Spinal cord (tissue), 10 donors: Measurements from ENCODE around the gene NRG3. TPM values are rescaled to one million over a fixed set of nuclear protein-coding genes. Genes with fewer than 3 reads are reported as not detected.

Source experiments
- DNase-seq, 6 donors: peaks; one replicate each; pipeline versions ENCODE4 v3.0.0 to v3.0.0-alpha.2; 2013 to 2015; ENCODE audit warnings: low spot score in 6 of 6, low read depth in 4 of 6
- H3K27ac ChIP-seq: one replicate; pipeline ENCODE4 v1.5.1; 2013; ENCODE audit warnings: low read depth, low read length, control low read depth
- H3K27me3 ChIP-seq: one replicate; pipeline ENCODE4 v1.6.1; 2013; ENCODE audit warnings: low read length; ENCODE audit not compliant: control insufficient read depth, insufficient read depth
- H3K36me3 ChIP-seq: one replicate; pipeline ENCODE4 v1.6.1; 2013; ENCODE audit warnings: low read length; ENCODE audit not compliant: control insufficient read depth, insufficient read depth
- H3K4me1 ChIP-seq: one replicate; pipeline ENCODE4 v1.6.1; 2013; ENCODE audit warnings: low read length; ENCODE audit not compliant: control insufficient read depth, insufficient read depth
- H3K4me3 ChIP-seq: one replicate; pipeline ENCODE4 v1.5.1; 2013; ENCODE audit warnings: low read depth, low read length, control low read depth
- H3K9me3 ChIP-seq: one replicate; pipeline ENCODE4 v1.6.1; 2013; ENCODE audit warnings: low read length; ENCODE audit not compliant: control insufficient read depth, insufficient read depth
- WGBS: methylation state at CpG from one replicate; pipeline ENCODE4 v1.1.5; 2013; ENCODE audit warnings: missing lambda C conversion rate; ENCODE audit not compliant: insufficient coverage; 5-methylcytosine and 5-hydroxymethylcytosine counted together
- polyA plus RNA-seq, 2 donors: library from polyadenylated mRNA; unstranded; fragments of 120-200 nt; gene quantifications; one replicate each; pipeline ENCODE4 v1.2.1, GENCODE V29; 2013; ENCODE audit not compliant: insufficient read length in 2 of 2
- total RNA-seq, 2 donors: library from RNA; depleted of rRNA in 1 of 2; stranded (reverse); fragments of 120-200 nt in 1 of 2; fragments of >200 nt in 1 of 2; gene quantifications; one replicate each; pipeline versions ENCODE4 v1.2.3 to v1.2.4, GENCODE V29; 2013 to 2014
- donor health status: healthy.

Gene NRG3
- total and polyA plus RNA-seq, 4 donors = 10.2 to 53.9 (median 33.6) TPM

GRCh38 chr10:82685087-82685486, 810.1 kb downstream of the NRG3 start:
- peak in 1 of 6 donors; percentile 21 for DNase-seq
- no peaks in the 10 kb centered on the region for H3K4me1 ChIP-seq
- H3K9me3 ChIP-seq = no peaks in the 10 kb centered on the region
- H3K27ac ChIP-seq = no peak overlapping the region
- no peak overlapping the region for H3K4me3 ChIP-seq
- WGBS = 78% methylated on average over 1 of the region's 2 CpGs
- no peaks in the 10 kb centered on the region for H3K27me3 ChIP-seq
- H3K36me3 ChIP-seq = no peaks in the 10 kb centered on the region

GRCh38 chr10:82691211-82691610, 816.2 kb downstream of the NRG3 start:
- no peak overlapping the region for H3K27ac ChIP-seq
- H3K27me3 ChIP-seq = no peaks in the 10 kb centered on the region
- no peaks in the 10 kb centered on the region for H3K4me1 ChIP-seq
- H3K36me3 ChIP-seq = no peaks in the 10 kb centered on the region
- peaks cover 3% of the 10 kb centered on the region for H3K9me3 ChIP-seq
- DNase-seq = no peak
- WGBS = 100% methylated on average over 1 of the region's 2 CpGs
- no peak overlapping the region for H3K4me3 ChIP-seq

- no peaks in the 10 kb centered on the region for H3K36me3 ChIP-seq
- peaks cover 3% of the 10 kb centered on the region for H3K9me3 ChIP-seq
- no peaks in the 10 kb centered on the region for H3K27me3 ChIP-seq
- no peak for DNase-seq
- no peak overlapping the region for H3K4me3 ChIP-seq
- 100% methylated on average over 1 of the region's 4 CpGs for WGBS
- no peaks in the 10 kb centered on the region for H3K4me1 ChIP-seq
- H3K27ac ChIP-seq = no peak overlapping the region
These were observed 817.5 kb downstream of the NRG3 start for GRCh38 chr10:82692458-82692857.

- DNase-seq = peak in 1 of 6 donors; percentile 60
- H3K27ac ChIP-seq = no peak overlapping the region
- H3K4me1 ChIP-seq = no peaks in the 10 kb centered on the region
- H3K9me3 ChIP-seq = no peaks in the 10 kb centered on the region
- no peaks in the 10 kb centered on the region for H3K27me3 ChIP-seq
- H3K4me3 ChIP-seq = no peak overlapping the region
- no CpG with 5 or more reads among the region's 1 CpG for WGBS
- no peaks in the 10 kb centered on the region for H3K36me3 ChIP-seq
These were observed 846.8 kb downstream of the NRG3 start for GRCh38 chr10:82721831-82722230.

GRCh38 chr10:82722273-82722672, 847.3 kb downstream of the NRG3 start:
- H3K27ac ChIP-seq = no peak overlapping the region
- no peaks in the 10 kb centered on the region for H3K4me1 ChIP-seq
- no peak for DNase-seq
- no CpG with 5 or more reads among the region's 2 CpGs for WGBS
- H3K36me3 ChIP-seq = no peaks in the 10 kb centered on the region
- no peaks in the 10 kb centered on the region for H3K27me3 ChIP-seq
- H3K9me3 ChIP-seq = no peaks in the 10 kb centered on the region
- H3K4me3 ChIP-seq = no peak overlapping the region

- no CpG with 5 or more reads among the region's 1 CpG for WGBS
- no peaks in the 10 kb centered on the region for H3K9me3 ChIP-seq
- H3K36me3 ChIP-seq = no peaks in the 10 kb centered on the region
- H3K27ac ChIP-seq = no peak overlapping the region
- peaks cover 4% of the 10 kb centered on the region for H3K4me1 ChIP-seq
- DNase-seq = no peak
- no peaks in the 10 kb centered on the region for H3K27me3 ChIP-seq
- H3K4me3 ChIP-seq = no peak overlapping the region
These were observed 861.3 kb downstream of the NRG3 start for GRCh38 chr10:82736305-82736704.

- H3K36me3 ChIP-seq = no peaks in the 10 kb centered on the region
- WGBS = 17% methylated on average over 11 of the region's 11 CpGs
- H3K27me3 ChIP-seq = no peaks in the 10 kb centered on the region
- H3K27ac ChIP-seq = no peak overlapping the region
- H3K4me3 ChIP-seq = no peak overlapping the region
- H3K9me3 ChIP-seq = no peaks in the 10 kb centered on the region
- H3K4me1 ChIP-seq = peaks cover 4% of the 10 kb centered on the region
- DNase-seq = peak in 3 of 6 donors; percentile 7 to 61 (median 56)
These were observed 862.6 kb downstream of the NRG3 start for GRCh38 chr10:82737549-82737948.

GRCh38 chr10:82738592-82738991, 863.6 kb downstream of the NRG3 start:
- Histone ChIP-seq H3K27me3 (no peaks in the 10 kb centered on the region), H3K4me1 (peaks cover 4% of the 10 kb centered on the region), H3K27ac (no peak overlapping the region), H3K36me3 (no peaks in the 10 kb centered on the region), H3K4me3 (no peak overlapping the region), H3K9me3 (no peaks in the 10 kb centered on the region)
- DNase-seq = peak in 2 of 6 donors; percentile 25 to 47
- WGBS = 100% methylated on average over 3 of the region's 8 CpGs

GRCh38 chr10:82742478-82742877, 867.5 kb downstream of the NRG3 start:
- DNase-seq = no peak
- WGBS = 81% methylated on average over 3 of the region's 4 CpGs
- Histone ChIP-seq H3K27ac (no peak overlapping the region), H3K9me3 (no peaks in the 10 kb centered on the region), H3K27me3 (no peaks in the 10 kb centered on the region), H3K4me3 (no peak overlapping the region), H3K36me3 (no peaks in the 10 kb centered on the region), H3K4me1 (peaks cover 3% of the 10 kb centered on the region)

- Histone ChIP-seq H3K36me3 (no peaks in the 10 kb centered on the region), H3K4me1 (no peaks in the 10 kb centered on the region), H3K9me3 (no peaks in the 10 kb centered on the region), H3K27ac (no peak overlapping the region), H3K4me3 (no peak overlapping the region), H3K27me3 (no peaks in the 10 kb centered on the region)
- DNase-seq = peak in 1 of 6 donors; percentile 11
- 84% methylated on average over 2 of the region's 7 CpGs for whole genome bisulfite sequencing
These were observed 867.9 kb downstream of the NRG3 start for GRCh38 chr10:82742898-82743297.
